ENCODE results near the gene GPN1.

- TF ChIP-seq CTCF (IDR thresholded peaks at IDR 0.05) (no peak), POLR2AphosphoS5 (IDR thresholded peaks at IDR 0.05) (peak; percentile 30 to 82 (median 54))
These were observed at the start of gene GPN1, which contains the start of gene CCDC121 for GRCh38 chr2:27628767-27629709.

Data from sigmoid colon (tissue), 4 donors.